ENCODE data around the gene INF2. TPM values are rescaled to one million over a fixed set of nuclear protein-coding genes. Genes with fewer than 3 reads are reported as not detected.

The INF2 gene
- total RNA-seq, 2 experiments from 2014 or later: 155 to 159 TPM

DNA sequence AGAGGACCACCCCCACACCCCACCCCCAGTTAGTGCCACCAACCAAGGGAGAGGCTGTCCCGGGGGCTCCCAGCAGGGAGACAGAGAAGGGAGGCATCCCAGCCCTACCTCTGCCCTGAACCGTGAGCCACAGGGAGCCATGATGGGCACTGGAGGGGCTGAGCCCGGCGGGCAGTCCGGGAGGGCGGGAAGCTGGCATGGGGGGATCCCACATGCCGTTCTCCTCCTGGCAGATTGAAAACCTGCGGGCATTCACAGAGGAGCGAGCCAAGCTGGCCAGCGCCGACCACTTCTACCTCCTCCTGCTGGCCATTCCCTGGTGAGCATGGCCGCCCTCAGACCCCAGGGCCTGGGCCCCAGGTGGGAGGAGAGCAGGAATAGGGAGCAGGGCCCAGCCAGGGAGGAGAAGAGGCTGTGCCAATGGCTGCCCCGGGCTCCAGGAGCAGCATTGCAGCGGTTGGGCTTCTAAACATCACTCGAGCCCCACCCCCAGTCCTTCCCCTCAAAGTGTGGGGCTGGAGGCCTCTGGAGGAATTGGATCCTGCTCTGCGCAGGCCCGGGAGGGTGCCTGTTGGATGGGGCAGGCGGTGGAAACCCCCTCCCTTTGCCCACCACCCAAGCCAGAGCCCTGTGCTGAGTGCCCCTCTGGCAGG lies 20.1 kb downstream of the INF2 start:
- Mint-ChIP-seq H3K4me3 (no peak overlapping the region), H3K27me3 (ENCODE audit: low read depth) (no peaks in the 10 kb centered on the region), H3K36me3 (ENCODE audit: low read depth) (peaks cover 19% of the 10 kb centered on the region), H3K4me1 (ENCODE audit: low read depth) (peaks cover 1% of the 10 kb centered on the region), H3K9me3 (ENCODE audit: insufficient read depth) (no peaks in the 10 kb centered on the region), H3K27ac (no peak overlapping the region)
- ChIA-PET CTCF (interaction anchor here (0.7 to 1.9 kb wide), 5 partner anchors 16 to 59 kb away, joined by 3 to 8 read pairs (median 4); no protein-coding TSS in a partner anchor), POLR2A (interaction anchor here (0.6 to 1.1 kb wide), 2 partner anchors 16 to 557 kb away, joined by 3 read pairs; no protein-coding TSS in a partner anchor)
- ATAC-seq (no peak), DNase-seq (no peak)

DNA sequence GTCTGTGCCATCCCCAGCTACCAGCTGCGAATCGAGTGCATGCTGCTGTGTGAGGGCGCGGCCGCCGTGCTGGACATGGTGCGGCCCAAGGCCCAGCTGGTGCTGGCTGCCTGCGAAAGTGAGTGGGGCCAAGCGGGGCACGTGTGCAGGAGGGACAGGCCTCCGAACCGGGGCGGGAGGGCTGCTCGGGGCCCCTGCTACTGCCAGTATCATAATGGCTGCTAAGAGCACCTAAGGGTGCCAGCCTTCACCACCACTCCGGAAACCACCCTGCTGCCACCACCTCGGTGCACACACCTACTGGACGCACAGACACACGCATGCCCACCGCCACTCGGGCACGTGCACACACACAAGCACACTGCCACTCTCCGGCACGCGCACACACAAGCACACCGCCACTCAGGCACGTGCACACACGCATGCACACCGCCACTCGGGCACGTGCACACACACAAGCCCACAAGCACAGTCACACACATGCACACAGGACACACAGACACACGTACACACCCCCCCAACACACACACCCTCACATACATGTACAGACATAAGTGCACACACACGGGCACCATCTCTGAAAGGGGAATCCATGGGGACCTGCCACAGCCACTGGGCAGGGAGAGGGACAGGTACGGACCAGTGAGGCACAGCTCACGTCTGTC lies 20.8 kb downstream of the INF2 start:
- ATAC-seq (no peak), DNase-seq (no peak)
- H3K27ac Mint-ChIP-seq: no peak overlapping the region
- H3K4me1 Mint-ChIP-seq (ENCODE audit: low read depth): peaks cover 1% of the 10 kb centered on the region
- H3K4me3 Mint-ChIP-seq: no peak overlapping the region
- ChIA-PET POLR2A (no interaction called here), CTCF (interaction anchor here (1.1 kb wide), 1 partner anchor 12 kb away, joined by 3 read pairs; no protein-coding TSS in a partner anchor)
- H3K36me3 Mint-ChIP-seq (ENCODE audit: low read depth): peaks cover 17% of the 10 kb centered on the region
- no peaks in the 10 kb centered on the region for H3K9me3 Mint-ChIP-seq (ENCODE audit: insufficient read depth)
- H3K27me3 Mint-ChIP-seq (ENCODE audit: low read depth): no peaks in the 10 kb centered on the region

DNA sequence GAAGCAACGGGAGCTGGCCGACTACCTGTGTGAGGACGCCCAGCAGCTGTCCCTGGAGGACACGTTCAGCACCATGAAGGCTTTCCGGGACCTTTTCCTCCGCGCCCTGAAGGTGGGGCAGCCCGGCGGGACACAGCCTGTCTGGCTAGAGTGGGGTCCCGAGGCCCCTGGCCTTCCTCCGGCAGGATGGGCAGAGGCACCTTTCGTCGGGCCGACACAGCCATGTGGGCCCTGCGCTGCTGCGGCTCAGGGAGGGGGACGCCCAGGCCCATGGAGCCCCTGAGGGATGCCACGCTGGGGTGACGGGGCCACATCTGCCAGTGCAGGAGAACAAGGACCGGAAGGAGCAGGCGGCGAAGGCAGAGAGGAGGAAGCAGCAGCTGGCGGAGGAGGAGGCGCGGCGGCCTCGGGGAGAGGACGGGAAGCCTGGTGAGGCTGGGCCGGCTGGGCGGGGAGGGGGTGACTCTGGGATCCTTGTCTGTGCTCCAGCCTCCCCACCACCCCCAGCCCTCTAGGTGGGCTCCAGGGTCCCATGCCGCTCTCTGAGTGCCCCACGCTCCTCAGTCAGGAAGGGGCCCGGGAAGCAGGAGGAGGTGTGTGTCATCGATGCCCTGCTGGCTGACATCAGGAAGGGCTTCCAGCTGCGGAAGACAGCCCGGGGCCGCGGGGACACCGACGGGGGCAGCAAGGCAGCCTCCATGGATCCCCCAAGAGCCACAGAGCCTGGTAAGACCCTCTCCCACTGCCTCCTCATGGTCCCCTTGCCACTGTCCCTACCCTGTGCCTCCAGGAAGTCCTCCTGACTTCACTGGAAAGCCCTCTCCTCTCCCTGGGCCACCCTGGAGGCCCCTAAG lies 23.7 kb downstream of the INF2 start:
- Mint-ChIP-seq H3K4me1 (ENCODE audit: low read depth) (peaks cover 1% of the 10 kb centered on the region), H3K27ac (no peak overlapping the region), H3K4me3 (no peak overlapping the region), H3K36me3 (ENCODE audit: low read depth) (peaks cover 26% of the 10 kb centered on the region), H3K9me3 (ENCODE audit: insufficient read depth) (no peaks in the 10 kb centered on the region), H3K27me3 (ENCODE audit: low read depth) (no peaks in the 10 kb centered on the region)
- ChIA-PET CTCF (no interaction called here), POLR2A (no interaction called here)
- no peak for DNase-seq
- ATAC-seq: no peak

DNA sequence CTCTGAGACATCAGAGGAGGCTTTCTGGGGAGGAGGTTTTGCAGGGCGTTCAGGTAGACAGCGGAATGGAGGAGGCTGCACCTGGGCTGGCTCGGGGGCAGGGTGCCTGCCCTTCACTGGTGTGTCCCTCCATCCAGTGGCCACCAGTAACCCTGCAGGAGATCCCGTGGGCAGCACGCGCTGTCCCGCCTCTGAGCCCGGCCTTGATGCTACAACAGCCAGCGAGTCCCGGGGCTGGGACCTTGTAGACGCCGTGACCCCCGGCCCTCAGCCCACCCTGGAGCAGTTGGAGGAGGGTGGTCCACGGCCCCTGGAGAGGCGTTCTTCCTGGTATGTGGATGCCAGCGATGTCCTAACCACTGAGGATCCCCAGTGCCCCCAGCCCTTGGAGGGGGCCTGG lies 24.6 kb downstream of the INF2 start:
- peaks cover 22% of the 10 kb centered on the region for H3K36me3 Mint-ChIP-seq (ENCODE audit: low read depth)
- POLR2A ChIA-PET: no interaction called here
- H3K9me3 Mint-ChIP-seq (ENCODE audit: insufficient read depth): no peaks in the 10 kb centered on the region
- H3K4me1 Mint-ChIP-seq (ENCODE audit: low read depth): no peaks in the 10 kb centered on the region
- H3K4me3 Mint-ChIP-seq: no peak overlapping the region
- no peak overlapping the region for H3K27ac Mint-ChIP-seq
- DNase-seq (no peak), ATAC-seq (no peak)
- no peaks in the 10 kb centered on the region for H3K27me3 Mint-ChIP-seq (ENCODE audit: low read depth)
- CTCF ChIA-PET: no interaction called here

DNA sequence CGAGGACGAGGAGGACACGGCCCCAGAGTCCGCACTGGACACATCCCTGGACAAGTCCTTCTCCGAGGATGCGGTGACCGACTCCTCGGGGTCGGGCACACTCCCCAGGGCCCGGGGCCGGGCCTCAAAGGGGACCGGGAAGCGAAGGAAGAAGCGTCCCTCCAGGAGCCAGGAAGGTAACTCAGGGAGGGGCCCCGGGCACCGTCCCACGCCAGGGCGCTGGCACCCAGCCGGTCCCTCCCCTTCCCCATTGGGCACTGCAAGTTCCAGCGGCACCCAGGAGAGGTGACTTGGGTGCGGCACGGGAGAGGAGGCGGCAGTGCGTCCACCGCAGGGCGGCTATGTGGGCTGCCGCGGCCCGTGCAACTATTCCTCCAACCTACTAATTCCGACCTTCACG lies 25.3 kb downstream of the INF2 start:
- DNase-seq: no peak
- Mint-ChIP-seq H3K27ac (no peak overlapping the region), H3K4me1 (ENCODE audit: low read depth) (no peaks in the 10 kb centered on the region), H3K36me3 (ENCODE audit: low read depth) (peaks cover 21% of the 10 kb centered on the region), H3K4me3 (no peak overlapping the region), H3K9me3 (ENCODE audit: insufficient read depth) (no peaks in the 10 kb centered on the region), H3K27me3 (ENCODE audit: low read depth) (no peaks in the 10 kb centered on the region)
- CTCF ChIA-PET: no interaction called here
- POLR2A ChIA-PET: no interaction called here
- no peak for ATAC-seq

DNA sequence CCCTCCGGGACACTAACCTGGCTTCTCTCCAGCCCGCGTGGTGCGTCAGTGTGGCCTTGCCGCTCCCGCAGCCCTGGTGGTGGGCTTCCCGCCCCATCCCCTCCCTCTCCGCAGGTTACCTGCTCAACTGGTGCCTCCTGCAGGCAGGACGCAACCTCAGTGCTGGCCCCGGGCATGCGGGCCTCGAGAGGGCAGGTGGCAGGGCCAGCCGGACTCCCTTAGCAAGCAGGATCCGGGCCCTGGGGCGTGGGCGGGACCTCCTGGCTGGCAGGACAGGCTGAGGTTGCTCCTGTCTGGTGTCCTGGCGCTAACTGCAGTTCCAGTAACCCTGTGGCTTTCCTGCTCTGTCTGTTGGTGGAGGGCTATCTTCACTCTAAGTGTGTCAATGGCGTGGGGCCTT lies 26.0 kb downstream of the INF2 start:
- Mint-ChIP-seq H3K4me1 (ENCODE audit: low read depth) (no peaks in the 10 kb centered on the region), H3K9me3 (ENCODE audit: insufficient read depth) (no peaks in the 10 kb centered on the region), H3K27me3 (ENCODE audit: low read depth) (no peaks in the 10 kb centered on the region), H3K27ac (no peak overlapping the region), H3K4me3 (no peak overlapping the region), H3K36me3 (ENCODE audit: low read depth) (peaks cover 20% of the 10 kb centered on the region)
- DNase-seq (no peak), ATAC-seq (no peak)
- POLR2A ChIA-PET: no interaction called here
- CTCF ChIA-PET: no interaction called here

DNA sequence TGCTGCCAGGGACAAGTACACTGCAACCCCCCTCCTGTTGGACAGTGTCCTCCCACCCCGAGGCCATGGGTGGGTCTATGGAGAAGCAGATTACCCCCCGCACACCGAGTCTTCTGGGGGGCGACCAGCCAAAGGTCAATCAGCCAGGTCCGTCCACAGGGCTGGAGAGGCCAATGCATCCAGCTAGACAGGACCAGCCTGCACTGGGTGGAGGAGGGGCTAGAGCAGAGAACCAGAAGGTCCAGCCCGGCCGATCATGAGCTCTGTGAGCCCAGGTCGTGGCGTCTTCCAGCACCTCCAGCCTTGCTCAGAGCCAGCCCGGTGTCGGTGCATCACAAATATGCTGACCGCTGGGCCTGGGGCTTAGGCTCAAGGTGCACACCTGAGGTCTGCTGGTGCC lies 26.5 kb downstream of the INF2 start:
- Mint-ChIP-seq H3K27ac (no peak overlapping the region), H3K36me3 (ENCODE audit: low read depth) (peaks cover 19% of the 10 kb centered on the region), H3K4me3 (no peak overlapping the region), H3K9me3 (ENCODE audit: insufficient read depth) (no peaks in the 10 kb centered on the region), H3K27me3 (ENCODE audit: low read depth) (no peaks in the 10 kb centered on the region), H3K4me1 (ENCODE audit: low read depth) (no peaks in the 10 kb centered on the region)
- ATAC-seq (no peak), DNase-seq (no peak)
- POLR2A ChIA-PET: no interaction called here
- CTCF ChIA-PET: no interaction called here

DNA sequence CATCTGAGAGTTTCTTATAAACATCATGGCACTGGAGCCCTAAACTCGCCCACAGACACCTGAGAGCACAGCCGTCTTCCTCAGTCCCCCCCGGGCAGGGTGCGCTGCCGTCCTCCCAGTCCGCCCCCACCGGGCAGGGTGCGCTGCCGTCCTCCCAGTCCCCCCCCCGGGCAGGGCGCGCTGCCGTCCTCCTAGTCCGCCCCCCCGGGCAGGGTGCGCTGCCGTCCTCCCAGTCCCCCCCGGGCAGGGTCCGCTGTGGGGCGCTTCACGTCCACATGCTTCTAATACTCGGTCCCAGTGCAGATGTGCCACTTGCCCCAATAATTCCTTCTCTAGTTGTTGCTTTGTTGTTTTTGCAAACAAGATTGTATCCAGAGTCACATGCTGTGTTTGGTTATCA lies 27.7 kb downstream of the INF2 start:
- H3K9me3 Mint-ChIP-seq (ENCODE audit: insufficient read depth): no peaks in the 10 kb centered on the region
- H3K36me3 Mint-ChIP-seq (ENCODE audit: low read depth): peaks cover 21% of the 10 kb centered on the region
- H3K27me3 Mint-ChIP-seq (ENCODE audit: low read depth): no peaks in the 10 kb centered on the region
- ChIA-PET POLR2A (no interaction called here), CTCF (no interaction called here)
- H3K27ac Mint-ChIP-seq: no peak overlapping the region
- ATAC-seq (no peak), DNase-seq (no peak)
- H3K4me3 Mint-ChIP-seq: no peak overlapping the region
- H3K4me1 Mint-ChIP-seq (ENCODE audit: low read depth): no peaks in the 10 kb centered on the region

DNA sequence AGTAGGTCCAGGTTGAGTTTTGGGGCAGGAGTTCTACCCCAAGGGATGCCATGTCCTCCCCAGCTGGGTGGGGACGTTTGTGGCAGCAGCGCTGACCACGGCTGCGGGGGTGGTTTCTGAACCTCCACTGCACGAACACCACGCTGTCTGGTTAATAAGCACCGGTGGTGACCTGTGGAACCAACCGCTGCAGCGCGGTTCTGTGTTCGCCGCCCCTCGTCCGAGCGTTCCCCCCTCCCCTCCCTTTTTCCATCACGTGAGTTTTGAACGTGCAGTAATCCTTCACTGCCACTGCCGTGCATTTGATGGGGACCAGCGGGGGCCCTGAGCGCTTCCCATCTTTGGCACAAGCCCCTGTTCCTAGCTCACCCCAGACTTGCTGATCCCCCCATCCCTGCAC lies 28.2 kb downstream of the INF2 start:
- no peak overlapping the region for H3K27ac Mint-ChIP-seq
- DNase-seq (no peak), ATAC-seq (no peak)
- CTCF ChIA-PET: no interaction called here
- H3K27me3 Mint-ChIP-seq (ENCODE audit: low read depth): no peaks in the 10 kb centered on the region
- H3K4me3 Mint-ChIP-seq: no peak overlapping the region
- no peaks in the 10 kb centered on the region for H3K9me3 Mint-ChIP-seq (ENCODE audit: insufficient read depth)
- POLR2A ChIA-PET: no interaction called here
- peaks cover 21% of the 10 kb centered on the region for H3K36me3 Mint-ChIP-seq (ENCODE audit: low read depth)
- no peaks in the 10 kb centered on the region for H3K4me1 Mint-ChIP-seq (ENCODE audit: low read depth)

DNA sequence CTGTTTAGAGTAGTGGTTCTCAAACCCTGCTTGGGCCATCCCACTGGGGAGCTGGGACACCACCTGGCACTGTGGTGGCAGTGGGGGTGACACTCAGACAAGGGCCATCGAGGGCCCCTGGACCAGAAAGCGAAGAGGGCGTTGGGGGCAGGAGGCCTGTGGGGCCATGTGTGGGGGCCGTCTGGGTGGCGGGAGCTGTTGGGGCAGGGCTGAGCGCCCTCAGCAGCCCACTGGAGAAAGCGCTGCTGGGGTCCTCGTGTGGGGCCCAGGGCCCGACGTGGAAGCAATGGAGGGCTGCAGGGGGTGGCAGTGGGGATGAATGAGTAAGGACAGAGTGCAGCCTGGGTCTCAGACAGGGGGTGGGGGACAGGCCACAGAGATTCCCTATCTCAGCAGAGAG lies 28.7 kb downstream of the INF2 start:
- no peak for DNase-seq
- no peak overlapping the region for H3K27ac Mint-ChIP-seq
- no peak for ATAC-seq
- H3K4me3 Mint-ChIP-seq: no peak overlapping the region
- peaks cover 21% of the 10 kb centered on the region for H3K36me3 Mint-ChIP-seq (ENCODE audit: low read depth)
- ChIA-PET POLR2A (no interaction called here), CTCF (no interaction called here)
- no peaks in the 10 kb centered on the region for H3K4me1 Mint-ChIP-seq (ENCODE audit: low read depth)
- H3K27me3 Mint-ChIP-seq (ENCODE audit: low read depth): no peaks in the 10 kb centered on the region
- no peaks in the 10 kb centered on the region for H3K9me3 Mint-ChIP-seq (ENCODE audit: insufficient read depth)

DNA sequence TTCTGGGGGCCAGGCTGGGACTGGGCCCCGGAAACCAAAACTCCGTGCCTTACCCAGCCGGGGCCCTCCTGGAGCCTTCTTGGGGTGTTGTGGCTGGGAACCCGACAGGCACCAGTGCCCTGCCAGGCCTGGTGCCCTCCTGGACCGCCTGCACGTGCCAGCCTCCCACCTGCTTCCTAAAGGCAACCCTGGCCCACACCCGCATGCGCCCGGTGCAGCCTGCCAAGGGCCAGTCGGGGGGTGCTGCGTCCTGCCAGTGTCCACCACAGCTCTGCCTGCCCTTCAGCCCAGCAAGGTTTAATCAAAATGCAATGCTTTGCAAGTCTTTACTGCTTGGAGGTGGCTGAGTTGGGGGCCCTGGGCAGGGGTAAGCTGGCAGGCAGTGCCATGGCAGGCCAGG lies 29.5 kb downstream of the INF2 start:
- Mint-ChIP-seq H3K9me3 (ENCODE audit: insufficient read depth) (no peaks in the 10 kb centered on the region), H3K4me3 (no peak overlapping the region), H3K27me3 (ENCODE audit: low read depth) (no peaks in the 10 kb centered on the region), H3K36me3 (ENCODE audit: low read depth) (peaks cover 19% of the 10 kb centered on the region), H3K4me1 (ENCODE audit: low read depth) (no peaks in the 10 kb centered on the region), H3K27ac (no peak overlapping the region)
- ChIA-PET POLR2A (interaction anchor here (0.6 kb wide), 1 partner anchor 119 kb away, joined by 3 read pairs; no protein-coding TSS in a partner anchor), CTCF (no interaction called here)
- DNase-seq: no peak
- no peak for ATAC-seq

DNA sequence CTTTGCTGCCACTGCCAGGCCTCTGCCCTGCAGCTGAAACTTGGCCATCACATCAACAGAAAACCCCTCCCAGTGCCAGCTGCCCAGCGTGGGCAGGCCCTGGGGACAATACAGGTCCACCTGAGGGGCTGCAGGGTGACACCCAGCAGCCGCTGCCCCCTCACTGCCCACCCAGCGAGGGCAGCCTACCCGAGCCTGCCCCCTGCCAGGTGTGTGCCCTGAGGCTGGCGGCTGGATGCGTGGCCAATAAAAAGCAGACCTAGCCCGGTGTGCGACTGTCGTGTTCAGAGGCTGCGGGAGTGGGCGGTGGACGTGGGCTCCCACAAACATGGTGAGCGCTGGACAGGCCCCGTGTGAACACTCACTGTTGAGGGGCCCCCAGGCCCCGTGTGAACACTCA lies 29.9 kb downstream of the INF2 start:
- CTCF ChIA-PET: no interaction called here
- peaks cover 16% of the 10 kb centered on the region for H3K36me3 Mint-ChIP-seq (ENCODE audit: low read depth)
- no peak overlapping the region for H3K4me3 Mint-ChIP-seq
- no peaks in the 10 kb centered on the region for H3K4me1 Mint-ChIP-seq (ENCODE audit: low read depth)
- POLR2A ChIA-PET: interaction anchor here (0.6 kb wide), 1 partner anchor 119 kb away, joined by 3 read pairs; no protein-coding TSS in a partner anchor
- H3K27me3 Mint-ChIP-seq (ENCODE audit: low read depth): no peaks in the 10 kb centered on the region
- DNase-seq: no peak
- H3K9me3 Mint-ChIP-seq (ENCODE audit: insufficient read depth): no peaks in the 10 kb centered on the region
- no peak overlapping the region for H3K27ac Mint-ChIP-seq
- no peak for ATAC-seq

Data from activated CD8-positive, alpha-beta T cell treated with anti-CD3 and anti-CD28 coated beads, Interleukin-2, amount 10 ng/mL, durations not matched to agents 7 days and 5 days (primary cell).